Muscle of leg (tissue), 11 donors: ENCODE measurements around the gene CORIN. TPM values are rescaled to one million over a fixed set of nuclear protein-coding genes. Genes with fewer than 3 reads are reported as not detected.

Source experiments
- DNase-seq: peaks from one replicate; pipeline ENCODE4 v3.0.0; 2013
- H3K27ac ChIP-seq: one replicate; pipeline ENCODE4 v1.5.1; 2013; ENCODE audit warnings: mild to moderate bottlenecking, low read length, control low read depth
- H3K27me3 ChIP-seq: one replicate; pipeline ENCODE4 v1.6.1; 2013; ENCODE audit warnings: low read length; ENCODE audit not compliant: control insufficient read depth, insufficient read depth
- H3K36me3 ChIP-seq: one replicate; pipeline ENCODE4 v1.6.1; 2013; ENCODE audit warnings: low read length; ENCODE audit not compliant: control insufficient read depth, insufficient read depth
- H3K4me1 ChIP-seq: one replicate; pipeline ENCODE4 v1.6.1; 2013; ENCODE audit warnings: low read length; ENCODE audit not compliant: control insufficient read depth, insufficient read depth
- H3K4me3 ChIP-seq: one replicate; pipeline ENCODE4 v1.5.1; 2013; ENCODE audit warnings: low read length, control low read depth
- H3K9me3 ChIP-seq: replicated peaks from 2 replicates; pipeline ENCODE4 v1.6.1; 2013; ENCODE audit warnings: low read depth, low read length; ENCODE audit not compliant: control insufficient read depth
- WGBS: methylation state at CpG from one replicate; pipeline ENCODE4 v1.1.5; 2013; ENCODE audit warnings: missing lambda C conversion rate; ENCODE audit not compliant: insufficient coverage; 5-methylcytosine and 5-hydroxymethylcytosine counted together
- polyA plus RNA-seq, 8 donors: library from polyadenylated mRNA; unstranded; fragments of 120-200 nt; gene quantifications; one replicate each; pipeline versions ENCODE4 v1.2.1 to v1.2.3, GENCODE V29; 2013; ENCODE audit warnings: inconsistent platforms in 1 of 8, low replicate concordance in 1 of 8; ENCODE audit not compliant: insufficient read length in 8 of 8, insufficient read depth in 1 of 8
- total RNA-seq: library from RNA; stranded (reverse); fragments of 120-200 nt; gene quantifications from one replicate; pipeline ENCODE4 v1.2.4, GENCODE V29; 2013

Gene CORIN
- total and polyA plus RNA-seq, 9 donors = 0.87 to 3.9 (median 2.0) TPM

DNA sequence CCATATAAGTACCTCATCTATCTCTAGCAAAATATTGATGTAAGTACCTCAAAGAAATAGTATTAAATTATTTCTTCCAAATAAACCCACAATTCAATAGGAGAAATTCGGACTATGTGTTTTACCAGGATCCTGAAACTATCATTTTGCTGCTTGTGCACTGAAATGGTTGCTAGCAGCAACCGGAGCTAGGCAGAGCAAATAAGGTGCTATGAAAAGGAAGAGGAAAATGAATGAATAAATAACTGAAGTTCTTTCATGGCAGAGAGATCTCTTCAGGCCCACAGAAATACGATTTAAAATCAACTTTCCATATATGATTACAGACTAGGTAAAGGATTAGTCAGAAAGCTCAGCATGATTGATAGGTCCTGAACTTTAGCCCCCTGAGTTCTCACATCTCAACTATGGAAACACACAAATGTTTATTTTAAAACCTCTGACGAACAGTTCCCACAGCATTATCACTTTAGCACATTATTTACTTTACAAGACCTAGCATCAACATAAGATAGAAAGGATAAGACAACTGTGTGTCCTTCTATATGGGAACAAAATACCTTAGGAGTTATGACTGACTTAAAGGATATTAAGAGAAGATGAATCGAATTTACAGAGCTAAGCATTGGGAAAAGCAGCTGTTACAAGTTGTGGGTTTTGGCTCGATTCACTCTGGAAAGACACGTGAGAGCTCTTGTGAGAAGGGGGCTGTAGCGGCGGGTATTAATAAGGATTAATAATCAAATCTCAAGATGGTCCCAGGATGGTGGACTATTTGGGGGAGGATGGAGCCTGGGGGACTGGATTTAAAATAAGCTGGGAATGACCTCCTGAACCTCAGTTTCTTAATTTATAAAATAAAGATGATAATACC lies 104.3 kb downstream of the CORIN start:
- H3K4me3 ChIP-seq = no peak overlapping the region
- peak; percentile 79 for DNase-seq
- WGBS = 18% methylated on average over 2 of the region's 9 CpGs

GRCh38 chr4:47731182-47731581 lies 106.7 kb downstream of the CORIN start:
- no peak overlapping the region for H3K27ac ChIP-seq
- no peaks in the 10 kb centered on the region for H3K27me3 ChIP-seq
- H3K36me3 ChIP-seq = no peaks in the 10 kb centered on the region
- WGBS = 87% methylated on average over 3 of the region's 3 CpGs
- H3K9me3 ChIP-seq = no peaks in the 10 kb centered on the region
- DNase-seq = no peak
- no peak overlapping the region for H3K4me3 ChIP-seq
- no peaks in the 10 kb centered on the region for H3K4me1 ChIP-seq

More for the DNA sequence above, 104.3 kb downstream of the CORIN start:
- H3K36me3 ChIP-seq = no peaks in the 10 kb centered on the region
- peaks cover 6% of the 10 kb centered on the region for H3K9me3 ChIP-seq
- H3K27me3 ChIP-seq = no peaks in the 10 kb centered on the region
- no peak overlapping the region for H3K27ac ChIP-seq
- H3K4me1 ChIP-seq = no peaks in the 10 kb centered on the region

- no peak overlapping the region for H3K27ac ChIP-seq
- no peak for DNase-seq
- H3K27me3 ChIP-seq = no peaks in the 10 kb centered on the region
- no peak overlapping the region for H3K4me3 ChIP-seq
- no peaks in the 10 kb centered on the region for H3K4me1 ChIP-seq
- H3K9me3 ChIP-seq = no peaks in the 10 kb centered on the region
- H3K36me3 ChIP-seq = no peaks in the 10 kb centered on the region
- 88% methylated on average over 2 of the region's 6 CpGs for WGBS
These were observed 108.7 kb downstream of the CORIN start for GRCh38 chr4:47729131-47729680.

DNA sequence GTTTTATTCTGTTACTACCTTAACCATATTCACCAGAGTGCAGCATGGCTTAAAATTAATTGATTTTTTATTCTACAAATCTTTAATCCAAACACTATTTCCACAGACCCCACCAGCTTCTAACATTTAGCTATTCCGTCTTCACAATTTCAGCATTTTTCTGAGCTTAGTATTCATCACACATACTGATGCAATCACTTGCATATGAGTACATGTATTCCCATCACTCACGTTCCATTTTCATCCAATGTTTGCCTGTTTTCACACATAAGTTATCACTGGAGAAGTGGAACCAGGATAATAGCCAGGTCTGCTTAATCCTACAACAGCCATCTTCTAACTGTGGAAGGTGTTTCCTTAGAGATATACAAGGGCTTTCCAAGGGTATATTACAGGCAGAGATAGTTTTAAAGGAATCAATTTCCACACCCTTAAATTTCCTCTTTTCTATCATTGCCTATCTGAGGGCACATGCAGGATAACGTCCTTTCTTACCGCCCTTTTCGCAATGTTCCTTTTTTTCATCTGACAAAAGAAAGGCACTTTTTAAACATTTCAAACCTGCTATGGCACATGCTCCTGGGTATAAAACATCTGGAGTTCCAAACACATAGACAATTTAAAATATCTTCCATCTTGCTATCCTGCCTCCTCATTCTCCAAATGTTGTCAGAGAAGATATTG lies 115.8 kb downstream of the CORIN start:
- Histone ChIP-seq H3K4me3 (no peak overlapping the region), H3K4me1 (no peaks in the 10 kb centered on the region), H3K27ac (no peak overlapping the region), H3K27me3 (no peaks in the 10 kb centered on the region), H3K36me3 (no peaks in the 10 kb centered on the region), H3K9me3 (no peaks in the 10 kb centered on the region)
- WGBS = 93% methylated on average over 3 of the region's 5 CpGs
- no peak for DNase-seq

DNA sequence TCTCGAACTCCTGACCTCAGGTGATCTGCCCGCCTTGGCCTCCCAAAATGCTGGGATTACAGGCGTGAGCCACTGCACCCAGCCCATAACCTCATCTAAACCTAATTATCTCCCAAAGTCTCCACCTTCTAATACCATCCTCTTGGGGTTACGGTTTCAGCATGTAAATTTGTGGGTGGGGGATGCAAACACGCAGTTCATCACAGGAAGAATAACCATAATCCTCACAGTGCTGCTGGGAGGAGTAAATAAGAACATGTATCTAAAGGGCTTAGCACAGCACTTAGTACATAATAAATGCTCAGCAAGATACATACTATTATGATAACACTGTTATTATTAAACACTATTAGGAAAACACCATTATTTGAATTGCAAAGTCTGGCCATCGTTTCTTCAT lies 116.4 kb downstream of the CORIN start:
- no peaks in the 10 kb centered on the region for H3K9me3 ChIP-seq
- no CpG with 5 or more reads among the region's 6 CpGs for WGBS
- no peak for DNase-seq
- no peaks in the 10 kb centered on the region for H3K36me3 ChIP-seq
- H3K4me1 ChIP-seq = no peaks in the 10 kb centered on the region
- H3K4me3 ChIP-seq = no peak overlapping the region
- H3K27ac ChIP-seq = no peak overlapping the region
- no peaks in the 10 kb centered on the region for H3K27me3 ChIP-seq

GRCh38 chr4:47720787-47721186 lies 117.1 kb downstream of the CORIN start:
- Histone ChIP-seq H3K4me3 (no peak overlapping the region), H3K27ac (no peak overlapping the region), H3K4me1 (no peaks in the 10 kb centered on the region), H3K9me3 (no peaks in the 10 kb centered on the region), H3K27me3 (no peaks in the 10 kb centered on the region), H3K36me3 (no peaks in the 10 kb centered on the region)
- DNase-seq = no peak
- no CpG with 5 or more reads among the region's 2 CpGs for WGBS

- no peak overlapping the region for H3K4me3 ChIP-seq
- no CpG with 5 or more reads among the region's 4 CpGs for WGBS
- H3K9me3 ChIP-seq = no peaks in the 10 kb centered on the region
- no peak for DNase-seq
- no peak overlapping the region for H3K27ac ChIP-seq
- H3K36me3 ChIP-seq = no peaks in the 10 kb centered on the region
- H3K27me3 ChIP-seq = no peaks in the 10 kb centered on the region
- no peaks in the 10 kb centered on the region for H3K4me1 ChIP-seq
These were observed 118.3 kb downstream of the CORIN start for GRCh38 chr4:47719576-47719975.

DNA sequence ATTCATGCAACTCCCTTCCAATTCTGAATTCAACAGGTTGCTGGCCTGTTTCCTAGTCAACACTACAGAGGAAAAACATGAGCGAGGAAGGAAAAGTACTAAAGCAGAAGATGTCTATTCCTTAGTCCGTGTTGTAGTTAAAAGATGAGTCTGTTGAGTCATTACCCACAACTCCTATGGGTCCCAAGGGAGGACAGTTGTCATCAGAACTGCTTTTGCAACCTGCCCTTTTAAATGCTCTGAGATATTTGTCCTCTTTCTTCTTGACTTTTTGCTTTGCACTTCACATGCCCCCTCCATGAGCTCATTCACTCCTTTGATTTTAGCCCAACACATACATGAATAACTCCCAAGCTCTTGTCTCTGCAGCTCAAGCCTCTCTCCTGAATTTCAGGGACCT lies 119.2 kb downstream of the CORIN start:
- peak; percentile 28 for DNase-seq
- WGBS = no CpG with 5 or more reads among the region's 2 CpGs
- Histone ChIP-seq H3K4me1 (no peaks in the 10 kb centered on the region), H3K9me3 (no peaks in the 10 kb centered on the region), H3K27ac (no peak overlapping the region), H3K4me3 (no peak overlapping the region), H3K36me3 (no peaks in the 10 kb centered on the region), H3K27me3 (no peaks in the 10 kb centered on the region)

DNA sequence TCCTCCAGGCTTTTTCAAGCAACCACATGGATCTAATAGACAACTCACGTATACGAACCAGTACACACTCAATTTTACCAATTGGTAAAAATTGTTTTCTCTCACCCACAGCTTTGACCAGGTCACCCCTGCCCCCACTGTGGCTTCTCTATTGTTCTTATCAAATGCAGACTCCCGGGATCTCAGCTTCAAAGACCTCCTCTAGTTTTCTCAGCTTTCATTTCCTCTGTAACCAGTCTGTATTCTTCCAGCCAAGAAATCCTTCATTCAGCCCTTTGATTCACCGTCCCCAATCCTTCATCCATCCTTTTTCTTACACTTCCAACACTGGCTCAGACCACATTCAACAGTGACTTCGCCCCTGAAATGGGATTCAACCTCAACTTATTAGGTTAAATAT lies 120.7 kb downstream of the CORIN start:
- H3K27me3 ChIP-seq = no peaks in the 10 kb centered on the region
- no peaks in the 10 kb centered on the region for H3K4me1 ChIP-seq
- WGBS = 75% methylated on average over 4 of the region's 5 CpGs
- no peak overlapping the region for H3K4me3 ChIP-seq
- H3K36me3 ChIP-seq = no peaks in the 10 kb centered on the region
- no peak overlapping the region for H3K27ac ChIP-seq
- no peak for DNase-seq
- no peaks in the 10 kb centered on the region for H3K9me3 ChIP-seq

DNA sequence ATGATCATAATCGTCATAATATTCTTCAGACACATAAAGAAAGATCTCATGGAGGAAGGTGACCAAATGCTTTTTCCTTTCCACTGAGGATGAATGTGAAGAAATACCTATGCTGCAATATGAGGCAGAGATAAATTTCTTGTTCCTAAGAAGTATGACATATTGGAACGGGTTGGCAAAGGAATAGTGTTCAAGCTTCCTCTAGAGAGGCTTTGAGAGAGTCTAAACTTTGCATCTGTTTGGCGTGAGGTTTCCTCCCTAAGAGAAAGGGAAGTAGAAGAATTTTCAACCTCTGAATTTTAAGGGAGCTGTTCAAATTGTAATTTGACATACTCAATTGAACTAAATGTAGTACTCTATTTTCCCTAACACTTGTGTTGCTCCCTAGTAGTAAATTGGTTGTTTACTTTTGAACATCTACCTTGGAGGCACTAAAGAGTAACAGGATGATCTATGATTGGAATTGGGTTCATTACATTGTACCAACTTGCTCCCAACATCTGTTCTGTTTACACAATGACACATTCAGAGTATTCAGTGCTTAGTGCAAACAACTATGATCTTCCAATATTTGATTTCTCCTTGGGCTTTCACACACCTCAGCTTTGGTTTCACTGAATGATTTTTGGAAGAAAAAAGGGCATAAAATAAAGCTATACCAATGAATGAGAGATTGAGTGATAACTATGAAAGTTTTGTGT lies 122.0 kb downstream of the CORIN start:
- no peak overlapping the region for H3K4me3 ChIP-seq
- WGBS = no CpG with 5 or more reads among the region's 3 CpGs
- DNase-seq = peak; percentile 67
- no peak overlapping the region for H3K27ac ChIP-seq
- H3K4me1 ChIP-seq = no peaks in the 10 kb centered on the region
- no peaks in the 10 kb centered on the region for H3K36me3 ChIP-seq
- H3K27me3 ChIP-seq = no peaks in the 10 kb centered on the region
- no peaks in the 10 kb centered on the region for H3K9me3 ChIP-seq
